Vagina (tissue), 2 donors: ENCODE data around the gene RPTOR. TPM values are rescaled to one million over a fixed set of nuclear protein-coding genes. Genes with fewer than 3 reads are reported as not detected.

Experiments
- DNase-seq, 2 donors: peaks; one replicate each; pipeline ENCODE4 v3.0.0-alpha.2; 2017; ENCODE audit errors: extremely low spot score in 2 of 2
- H3K27ac ChIP-seq: fragments of 200-600 bp; sonication (generic); one replicate; pipeline ENCODE4 v1.5.1; 2019
- H3K27me3 ChIP-seq: fragments of 200-600 bp; sonication (generic); one replicate; pipeline ENCODE4 v1.5.1; 2019
- H3K36me3 ChIP-seq, 2 donors: fragments of 200-600 bp; sonication (generic); one replicate each; pipeline ENCODE4 v1.5.1; 2017 to 2019
- H3K4me1 ChIP-seq: fragments of 200-600 bp; sonication (generic); one replicate; pipeline ENCODE4 v1.5.1; 2019
- H3K4me3 ChIP-seq, 2 donors: fragments of 200-600 bp; sonication (generic); 1 replicate in 1 of 2; 2 replicates in 1 of 2; pipeline ENCODE4 v1.5.1; 2016 to 2019
- H3K9me3 ChIP-seq: fragments of 200-600 bp; sonication (generic); one replicate; pipeline ENCODE4 v1.5.1; 2019
- POLR2A ChIP-seq, 2 donors: fragments of 450-650 bp; IDR thresholded peaks; one replicate each; pipeline ENCODE4 v1.6.1; 2017; ENCODE audit warnings: antibody characterized with exemption in 2 of 2, mild to moderate bottlenecking in 2 of 2, moderate library complexity in 2 of 2
- POLR2AphosphoS5 ChIP-seq, 2 donors: sonication (generic); formaldehyde crosslinking; IDR thresholded peaks; one replicate each; pipeline ENCODE4 v1.9.0; 2017; ENCODE audit warnings: antibody characterized with exemption in 2 of 2, mild to moderate bottlenecking in 2 of 2, low read depth in 1 of 2; ENCODE audit not compliant: insufficient read depth in 1 of 2
- intact Hi-C: fragments of 100-400 bp; cut with DNase I; formaldehyde crosslinking; loops from one replicate; pipeline ENCODE4 v1.15.1; 2023
- total RNA-seq: library from RNA; depleted of rRNA; stranded (reverse); fragments of >200 nt; gene quantifications from one replicate; pipeline ENCODE4 v1.2.3, GENCODE V29; 2016
- TF ChIP-seq, protein P1 (sequence below), 3 experiments: fragments of 450-650 bp in 2 of 3; fragments of 200-600 bp in 1 of 3; sonication (generic) in 1 of 3; IDR thresholded peaks; one replicate each; pipeline ENCODE4 v1.5.1; 2017 to 2019; ENCODE audit warnings: antibody characterized with exemption in 3 of 3, mild to moderate bottlenecking in 2 of 3, moderate library complexity in 2 of 3

Gene RPTOR
- total RNA-seq, 1 donor from 2014 or later, result 38.3 TPM

DNA sequence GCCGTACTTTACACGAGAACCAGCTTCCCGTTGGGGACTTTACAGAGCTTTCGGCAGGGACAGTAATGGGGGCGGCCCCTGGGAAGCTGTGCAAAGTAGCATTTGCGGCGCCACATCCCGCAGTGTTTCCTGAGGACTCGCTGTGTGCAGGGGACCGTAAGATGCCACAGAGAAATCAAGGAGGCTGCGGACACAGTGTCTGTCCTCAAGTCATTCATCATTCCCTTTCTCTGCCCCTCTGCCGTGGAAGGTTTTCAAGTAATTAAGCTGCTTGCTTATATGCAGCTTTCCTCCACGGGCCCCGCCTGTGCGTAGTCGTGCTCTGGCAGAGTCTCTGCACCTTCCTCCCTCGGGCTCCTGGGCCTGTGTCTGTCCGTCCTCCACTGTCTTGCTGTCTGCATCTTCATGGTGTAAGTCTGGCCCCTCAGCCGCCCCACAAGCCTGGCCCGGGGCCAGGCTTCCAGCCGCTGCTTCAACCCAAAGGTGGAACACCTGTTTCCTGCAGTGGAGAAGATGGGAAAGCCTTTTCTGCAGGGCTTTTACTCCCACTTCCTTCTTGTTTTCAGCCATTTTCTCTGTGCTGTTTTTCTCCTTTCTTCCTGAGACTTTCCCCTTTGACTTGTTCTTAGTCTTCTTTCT lies 230.1 kb downstream of the RPTOR start:
- no peak overlapping the region for H3K4me3 ChIP-seq
- TF ChIP-seq POLR2A (IDR thresholded peaks at IDR 0.05) (no peak), POLR2AphosphoS5 (IDR thresholded peaks at IDR 0.05; ENCODE audit: insufficient read depth in 1 of 2, low read depth in 1 of 2) (no peak)
- TF ChIP-seq, protein P1, sequence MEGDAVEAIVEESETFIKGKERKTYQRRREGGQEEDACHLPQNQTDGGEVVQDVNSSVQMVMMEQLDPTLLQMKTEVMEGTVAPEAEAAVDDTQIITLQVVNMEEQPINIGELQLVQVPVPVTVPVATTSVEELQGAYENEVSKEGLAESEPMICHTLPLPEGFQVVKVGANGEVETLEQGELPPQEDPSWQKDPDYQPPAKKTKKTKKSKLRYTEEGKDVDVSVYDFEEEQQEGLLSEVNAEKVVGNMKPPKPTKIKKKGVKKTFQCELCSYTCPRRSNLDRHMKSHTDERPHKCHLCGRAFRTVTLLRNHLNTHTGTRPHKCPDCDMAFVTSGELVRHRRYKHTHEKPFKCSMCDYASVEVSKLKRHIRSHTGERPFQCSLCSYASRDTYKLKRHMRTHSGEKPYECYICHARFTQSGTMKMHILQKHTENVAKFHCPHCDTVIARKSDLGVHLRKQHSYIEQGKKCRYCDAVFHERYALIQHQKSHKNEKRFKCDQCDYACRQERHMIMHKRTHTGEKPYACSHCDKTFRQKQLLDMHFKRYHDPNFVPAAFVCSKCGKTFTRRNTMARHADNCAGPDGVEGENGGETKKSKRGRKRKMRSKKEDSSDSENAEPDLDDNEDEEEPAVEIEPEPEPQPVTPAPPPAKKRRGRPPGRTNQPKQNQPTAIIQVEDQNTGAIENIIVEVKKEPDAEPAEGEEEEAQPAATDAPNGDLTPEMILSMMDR (IDR thresholded peaks at IDR 0.05), result no peak
- H3K4me1 ChIP-seq, result peaks cover 6% of the 10 kb centered on the region
- no peak for DNase-seq
- H3K9me3 ChIP-seq, result no peaks in the 10 kb centered on the region
- no peaks in the 10 kb centered on the region for H3K36me3 ChIP-seq
- intact Hi-C loops, result no loop called here
- peak overlapping the region; percentile 2 for H3K27ac ChIP-seq
- no peaks in the 10 kb centered on the region for H3K27me3 ChIP-seq

DNA sequence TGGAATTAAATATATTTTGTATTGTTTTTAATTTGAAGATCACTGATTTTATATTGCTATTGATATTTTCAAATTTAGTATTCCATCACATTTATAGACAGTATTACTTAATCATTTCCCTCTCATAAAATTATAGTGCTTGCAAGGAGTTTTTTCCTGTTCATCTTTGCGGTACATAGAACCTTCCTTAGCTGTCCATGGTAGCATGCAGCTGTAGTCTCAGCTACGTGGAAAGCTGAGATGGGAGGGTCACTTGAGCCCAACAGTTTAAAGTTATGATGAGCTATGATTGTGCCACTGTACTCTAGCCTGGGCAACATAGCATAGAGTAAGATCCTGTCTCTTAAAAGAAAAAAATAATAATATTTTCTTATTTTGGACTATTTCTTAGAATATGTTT lies 231.2 kb downstream of the RPTOR start:
- Histone ChIP-seq H3K4me3 (no peak overlapping the region), H3K27me3 (no peaks in the 10 kb centered on the region), H3K9me3 (no peaks in the 10 kb centered on the region), H3K27ac (no peak overlapping the region), H3K36me3 (no peaks in the 10 kb centered on the region), H3K4me1 (peaks cover 6% of the 10 kb centered on the region)
- no peak for DNase-seq
- TF ChIP-seq, protein P1 (IDR thresholded peaks at IDR 0.05), result no peak
- TF ChIP-seq POLR2A (IDR thresholded peaks at IDR 0.05) (no peak), POLR2AphosphoS5 (IDR thresholded peaks at IDR 0.05; ENCODE audit: insufficient read depth in 1 of 2, low read depth in 1 of 2) (no peak)
- intact Hi-C loops, result no loop called here

DNA sequence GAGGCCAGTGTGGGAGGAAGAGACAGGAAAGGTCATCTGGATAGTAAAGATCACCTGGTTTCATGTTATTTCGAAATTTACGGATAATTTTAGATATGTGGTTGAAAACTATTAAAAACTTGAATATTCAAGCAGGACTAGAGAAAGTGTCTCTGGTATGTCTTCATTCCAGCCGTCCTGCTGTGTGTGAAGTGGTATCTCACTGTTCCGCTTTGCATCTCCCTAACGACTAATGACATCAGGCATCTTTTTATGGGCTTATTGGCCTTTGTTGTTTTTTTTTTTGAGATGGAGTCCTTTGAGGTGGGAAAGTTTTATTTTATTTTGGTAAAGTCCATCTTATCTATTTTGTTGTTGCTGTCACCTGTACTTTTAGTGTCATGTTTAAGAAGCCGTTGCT lies 232.6 kb downstream of the RPTOR start:
- no peaks in the 10 kb centered on the region for H3K36me3 ChIP-seq

DNA sequence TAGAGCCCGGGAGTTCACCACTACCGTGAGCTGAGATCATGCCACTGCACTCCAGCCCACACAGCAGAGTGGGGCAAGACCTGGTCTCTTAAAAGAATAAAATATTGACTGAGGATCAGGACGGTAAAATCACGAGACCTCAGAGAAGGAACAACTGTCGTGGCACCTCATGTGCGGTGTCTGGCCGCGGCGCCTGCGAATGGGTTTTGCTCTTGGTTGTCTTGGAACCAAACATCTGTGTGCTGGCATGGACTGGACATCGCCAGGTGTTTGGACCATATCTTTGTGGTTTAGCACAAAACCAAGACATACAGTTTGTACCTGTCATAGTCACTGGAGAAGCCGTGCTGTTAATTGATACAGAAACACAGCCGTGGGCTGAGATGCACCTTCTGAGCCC lies 234.1 kb downstream of the RPTOR start:
- Histone ChIP-seq H3K36me3 (no peaks in the 10 kb centered on the region), H3K4me3 (no peak overlapping the region), H3K9me3 (no peaks in the 10 kb centered on the region), H3K4me1 (peaks cover 6% of the 10 kb centered on the region), H3K27ac (no peak overlapping the region), H3K27me3 (no peaks in the 10 kb centered on the region)
- no peak for DNase-seq
- TF ChIP-seq POLR2A (IDR thresholded peaks at IDR 0.05) (no peak), POLR2AphosphoS5 (IDR thresholded peaks at IDR 0.05; ENCODE audit: insufficient read depth in 1 of 2, low read depth in 1 of 2) (no peak)
- TF ChIP-seq, protein P1 (IDR thresholded peaks at IDR 0.05), result no peak
- intact Hi-C loops, result no loop called here

More for the DNA sequence above, 232.6 kb downstream of the RPTOR start:
- H3K27me3 ChIP-seq, result no peaks in the 10 kb centered on the region
- TF ChIP-seq POLR2AphosphoS5 (IDR thresholded peaks at IDR 0.05; ENCODE audit: insufficient read depth in 1 of 2, low read depth in 1 of 2), result no peak
- TF ChIP-seq, protein P1 (IDR thresholded peaks at IDR 0.05), result no peak
- TF ChIP-seq POLR2A (IDR thresholded peaks at IDR 0.05), result no peak
- peaks cover 6% of the 10 kb centered on the region for H3K4me1 ChIP-seq
- no peak for DNase-seq
- H3K27ac ChIP-seq, result no peak overlapping the region
- H3K9me3 ChIP-seq, result no peaks in the 10 kb centered on the region
- no peak overlapping the region for H3K4me3 ChIP-seq
- intact Hi-C loops, result no loop called here

DNA sequence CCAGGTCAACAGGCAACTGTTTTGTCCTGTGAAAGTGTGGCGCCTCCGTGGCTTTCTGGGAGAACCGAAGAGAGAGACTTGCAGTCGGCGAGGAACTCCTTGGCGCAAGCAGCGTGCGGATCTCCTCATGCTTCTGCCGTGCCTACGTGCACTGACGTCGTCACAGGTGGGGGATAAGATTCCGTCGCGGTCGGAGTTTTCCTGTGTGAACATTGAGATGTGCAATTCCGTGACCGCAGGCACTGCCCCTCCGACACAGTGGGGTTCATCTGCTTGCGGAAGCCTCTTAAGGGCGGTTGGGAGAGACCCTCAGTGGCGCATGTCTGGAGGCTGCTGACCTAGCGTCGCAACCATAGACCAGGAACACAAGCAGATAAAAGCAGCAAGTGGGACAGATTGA lies 234.7 kb downstream of the RPTOR start:
- H3K36me3 ChIP-seq, result no peaks in the 10 kb centered on the region
- no peaks in the 10 kb centered on the region for H3K9me3 ChIP-seq
- intact Hi-C loops, result no loop called here
- H3K4me3 ChIP-seq, result no peak overlapping the region
- no peaks in the 10 kb centered on the region for H3K27me3 ChIP-seq
- peaks cover 6% of the 10 kb centered on the region for H3K4me1 ChIP-seq
- H3K27ac ChIP-seq, result peak overlapping the region; percentile 60
- no peak for TF ChIP-seq POLR2AphosphoS5 (IDR thresholded peaks at IDR 0.05; ENCODE audit: insufficient read depth in 1 of 2, low read depth in 1 of 2)
- TF ChIP-seq, protein P1 (IDR thresholded peaks at IDR 0.05), result no peak
- no peak for TF ChIP-seq POLR2A (IDR thresholded peaks at IDR 0.05)
- no peak for DNase-seq
